Measurements from ENCODE around the gene PTCD2.

GRCh38 chr5:72284559-72285423 is 35.4 kb upstream of the PTCD2 start:
- TF ChIP-seq POLR2AphosphoS5 (IDR thresholded peaks at IDR 0.05; ENCODE audit: insufficient read depth, low read depth, low read length) (no peak), EZH2 (IDR thresholded peaks at IDR 0.05; ENCODE audit: borderline replicate concordance, low read depth, low read length, severe bottlenecking) (no peak), JUN (IDR thresholded peaks at IDR 0.05; ENCODE audit: borderline replicate concordance, insufficient read depth, insufficient read length, low read depth) (no peak), POLR2A (IDR thresholded peaks at IDR 0.05; ENCODE audit: low read depth, low read length) (no peak), FOS (IDR thresholded peaks at IDR 0.05; ENCODE audit: borderline replicate concordance, insufficient read depth, low read length) (no peak), MYC (IDR thresholded peaks at IDR 0.05; ENCODE audit: low read depth, low read length) (no peak)
- TF ChIP-seq, protein P1, sequence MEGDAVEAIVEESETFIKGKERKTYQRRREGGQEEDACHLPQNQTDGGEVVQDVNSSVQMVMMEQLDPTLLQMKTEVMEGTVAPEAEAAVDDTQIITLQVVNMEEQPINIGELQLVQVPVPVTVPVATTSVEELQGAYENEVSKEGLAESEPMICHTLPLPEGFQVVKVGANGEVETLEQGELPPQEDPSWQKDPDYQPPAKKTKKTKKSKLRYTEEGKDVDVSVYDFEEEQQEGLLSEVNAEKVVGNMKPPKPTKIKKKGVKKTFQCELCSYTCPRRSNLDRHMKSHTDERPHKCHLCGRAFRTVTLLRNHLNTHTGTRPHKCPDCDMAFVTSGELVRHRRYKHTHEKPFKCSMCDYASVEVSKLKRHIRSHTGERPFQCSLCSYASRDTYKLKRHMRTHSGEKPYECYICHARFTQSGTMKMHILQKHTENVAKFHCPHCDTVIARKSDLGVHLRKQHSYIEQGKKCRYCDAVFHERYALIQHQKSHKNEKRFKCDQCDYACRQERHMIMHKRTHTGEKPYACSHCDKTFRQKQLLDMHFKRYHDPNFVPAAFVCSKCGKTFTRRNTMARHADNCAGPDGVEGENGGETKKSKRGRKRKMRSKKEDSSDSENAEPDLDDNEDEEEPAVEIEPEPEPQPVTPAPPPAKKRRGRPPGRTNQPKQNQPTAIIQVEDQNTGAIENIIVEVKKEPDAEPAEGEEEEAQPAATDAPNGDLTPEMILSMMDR (IDR thresholded peaks at IDR 0.05; ENCODE audit: extremely low read depth in 1 of 2, insufficient read depth in 1 of 2, low read depth in 1 of 2, low read length in 2 of 2), result no peak
- TF ChIP-seq, protein P2, sequence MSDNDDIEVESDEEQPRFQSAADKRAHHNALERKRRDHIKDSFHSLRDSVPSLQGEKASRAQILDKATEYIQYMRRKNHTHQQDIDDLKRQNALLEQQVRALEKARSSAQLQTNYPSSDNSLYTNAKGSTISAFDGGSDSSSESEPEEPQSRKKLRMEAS (IDR thresholded peaks at IDR 0.05; ENCODE audit: insufficient read depth, insufficient read length), result no peak
